Right lobe of liver (tissue), 4 donors: ENCODE data around the gene TSHZ1.
"Not testable (repeated sequence)": the region's sequence is repeated elsewhere in the genome, so short reads cannot be mapped to it uniquely, and the experiment has no call there.

Experiments used
- POLR2A ChIP-seq: fragments of 450-650 bp; IDR thresholded peaks from one replicate; pipeline ENCODE4 v1.6.1; 2017; ENCODE audit warnings: antibody characterized with exemption, mild to moderate bottlenecking
- TF ChIP-seq, protein P1 (sequence below), 4 donors: fragments of 200-600 bp in 3 of 4; fragments of 450-650 bp in 1 of 4; IDR thresholded peaks; one replicate each; pipeline versions ENCODE4 v1.5.1 to v1.8.0; 2016 to 2022; ENCODE audit warnings: antibody characterized with exemption in 4 of 4, mild to moderate bottlenecking in 2 of 4
- donor health status: DM: no; HTN: no; CAD: no.
- donor health status: DM: no; HTN: no; CAD: no.
- donor health status: DM: no; HTN: yes; CAD: no.

DNA sequence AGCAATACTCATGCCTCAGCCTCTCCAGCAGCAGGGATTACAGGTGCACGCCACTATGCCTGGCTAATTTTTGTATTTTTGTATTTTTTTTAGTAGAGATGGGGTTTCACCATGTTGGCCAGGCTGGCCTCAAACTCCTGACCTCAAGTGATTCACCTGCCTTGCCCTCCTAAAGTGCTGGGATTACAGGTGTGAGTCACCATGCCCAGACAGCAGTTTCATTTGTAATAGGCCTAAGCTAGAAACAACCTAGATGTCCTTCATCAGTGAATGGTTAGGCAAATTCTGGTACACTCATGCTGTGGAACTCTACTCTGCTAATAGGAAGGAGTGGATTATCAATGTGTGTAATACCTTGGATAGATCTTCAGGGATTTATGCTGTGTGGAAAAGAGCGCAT lies 119.2 kb downstream of the TSHZ1 start:
- TF ChIP-seq, protein P1, sequence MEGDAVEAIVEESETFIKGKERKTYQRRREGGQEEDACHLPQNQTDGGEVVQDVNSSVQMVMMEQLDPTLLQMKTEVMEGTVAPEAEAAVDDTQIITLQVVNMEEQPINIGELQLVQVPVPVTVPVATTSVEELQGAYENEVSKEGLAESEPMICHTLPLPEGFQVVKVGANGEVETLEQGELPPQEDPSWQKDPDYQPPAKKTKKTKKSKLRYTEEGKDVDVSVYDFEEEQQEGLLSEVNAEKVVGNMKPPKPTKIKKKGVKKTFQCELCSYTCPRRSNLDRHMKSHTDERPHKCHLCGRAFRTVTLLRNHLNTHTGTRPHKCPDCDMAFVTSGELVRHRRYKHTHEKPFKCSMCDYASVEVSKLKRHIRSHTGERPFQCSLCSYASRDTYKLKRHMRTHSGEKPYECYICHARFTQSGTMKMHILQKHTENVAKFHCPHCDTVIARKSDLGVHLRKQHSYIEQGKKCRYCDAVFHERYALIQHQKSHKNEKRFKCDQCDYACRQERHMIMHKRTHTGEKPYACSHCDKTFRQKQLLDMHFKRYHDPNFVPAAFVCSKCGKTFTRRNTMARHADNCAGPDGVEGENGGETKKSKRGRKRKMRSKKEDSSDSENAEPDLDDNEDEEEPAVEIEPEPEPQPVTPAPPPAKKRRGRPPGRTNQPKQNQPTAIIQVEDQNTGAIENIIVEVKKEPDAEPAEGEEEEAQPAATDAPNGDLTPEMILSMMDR (IDR thresholded peaks at IDR 0.05) = not testable (repeated sequence)
- TF ChIP-seq POLR2A = not testable (repeated sequence)
